Right lobe of liver (tissue), 4 donors: ENCODE measurements around the gene P2RY14.

Experiments
- POLR2A ChIP-seq: fragments of 450-650 bp; IDR thresholded peaks from one replicate; pipeline ENCODE4 v1.6.1; 2017; ENCODE audit warnings: antibody characterized with exemption, mild to moderate bottlenecking
- TF ChIP-seq, protein P1 (sequence below), 4 donors: fragments of 200-600 bp in 3 of 4; fragments of 450-650 bp in 1 of 4; IDR thresholded peaks; one replicate each; pipeline versions ENCODE4 v1.5.1 to v1.8.0; 2016 to 2022; ENCODE audit warnings: antibody characterized with exemption in 4 of 4, mild to moderate bottlenecking in 2 of 4
- donor health status: DM: no; HTN: no; CAD: no.
- donor health status: DM: no; HTN: no; CAD: no.
- donor health status: DM: no; HTN: yes; CAD: no.

DNA sequence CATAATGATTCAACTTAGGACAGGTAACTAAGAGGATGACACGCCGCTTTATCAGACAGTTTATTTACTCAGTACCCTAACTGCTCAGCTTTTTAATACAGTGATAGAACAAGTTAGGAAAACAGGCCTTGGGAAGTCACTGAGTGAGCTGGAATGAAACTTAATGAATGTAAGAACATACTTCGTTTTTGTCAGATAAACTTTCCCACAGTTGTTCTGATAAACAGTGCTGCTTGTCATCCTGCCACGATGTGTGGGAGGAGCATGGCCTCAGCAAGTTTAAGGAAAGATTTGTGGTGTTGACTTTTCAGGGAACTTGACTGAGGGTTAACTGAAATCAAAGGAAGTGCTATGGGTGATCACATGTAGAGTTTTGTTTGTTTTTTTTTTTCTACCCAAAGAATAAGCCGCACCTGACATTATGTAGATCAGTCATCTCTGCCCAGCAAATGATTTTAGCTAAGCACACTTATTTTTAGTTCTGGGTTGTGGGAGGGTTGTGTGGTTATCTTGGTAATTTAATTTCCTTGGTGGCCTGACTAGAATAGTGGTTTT, 5.6 kb upstream of the P2RY14 start:
- TF ChIP-seq, protein P1, sequence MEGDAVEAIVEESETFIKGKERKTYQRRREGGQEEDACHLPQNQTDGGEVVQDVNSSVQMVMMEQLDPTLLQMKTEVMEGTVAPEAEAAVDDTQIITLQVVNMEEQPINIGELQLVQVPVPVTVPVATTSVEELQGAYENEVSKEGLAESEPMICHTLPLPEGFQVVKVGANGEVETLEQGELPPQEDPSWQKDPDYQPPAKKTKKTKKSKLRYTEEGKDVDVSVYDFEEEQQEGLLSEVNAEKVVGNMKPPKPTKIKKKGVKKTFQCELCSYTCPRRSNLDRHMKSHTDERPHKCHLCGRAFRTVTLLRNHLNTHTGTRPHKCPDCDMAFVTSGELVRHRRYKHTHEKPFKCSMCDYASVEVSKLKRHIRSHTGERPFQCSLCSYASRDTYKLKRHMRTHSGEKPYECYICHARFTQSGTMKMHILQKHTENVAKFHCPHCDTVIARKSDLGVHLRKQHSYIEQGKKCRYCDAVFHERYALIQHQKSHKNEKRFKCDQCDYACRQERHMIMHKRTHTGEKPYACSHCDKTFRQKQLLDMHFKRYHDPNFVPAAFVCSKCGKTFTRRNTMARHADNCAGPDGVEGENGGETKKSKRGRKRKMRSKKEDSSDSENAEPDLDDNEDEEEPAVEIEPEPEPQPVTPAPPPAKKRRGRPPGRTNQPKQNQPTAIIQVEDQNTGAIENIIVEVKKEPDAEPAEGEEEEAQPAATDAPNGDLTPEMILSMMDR (IDR thresholded peaks at IDR 0.05): no peak
- TF ChIP-seq POLR2A: no peak
